Measurements from ENCODE around the gene ASIP. TPM values are rescaled to one million over a fixed set of nuclear protein-coding genes. Genes with fewer than 3 reads are reported as not detected.
"Not testable (repeated sequence)": the region's sequence is repeated elsewhere in the genome, so short reads cannot be mapped to it uniquely, and the experiment has no call there.

The ASIP gene
- polyA plus RNA-seq, 1 donor (not counting 4 experiments of a cell fraction or from before 2014, with no cell fraction given) = not detected

- FAIRE-seq (no peak), DNase-seq (ENCODE audit: low read depth, low spot score) (no peak)
- Histone ChIP-seq H3K9me1 (ENCODE audit: control insufficient read depth, extremely low read depth, insufficient read depth, low read length) (no peaks in the 10 kb centered on the region), H3K27ac (ENCODE audit: control insufficient read depth, insufficient read depth, low read length) (no peak overlapping the region), H4K20me1 (ENCODE audit: control insufficient read depth, extremely low read depth, insufficient read depth, low read length) (peaks cover 38% of the 10 kb centered on the region), H3K36me3 (ENCODE audit: control insufficient read depth in 2 of 2, extremely low read depth in 1 of 2, insufficient read depth in 2 of 2, low read length in 2 of 2) (peaks cover 58 to 65% of the 10 kb centered on the region in 2 experiments), H3K9ac (ENCODE audit: control insufficient read depth, extremely low read depth, insufficient read depth, low read length) (no peak overlapping the region), H3K79me2 (ENCODE audit: control insufficient read depth, insufficient read depth, low read length) (peaks cover 72% of the 10 kb centered on the region), H3K4me2 (ENCODE audit: control insufficient read depth, extremely low read depth, insufficient read depth, low read depth, low read length) (no peak overlapping the region), H3K27me3 (ENCODE audit: control insufficient read depth, extremely low read depth, insufficient read depth, low read length) (no peaks in the 10 kb centered on the region), H3K4me1 (ENCODE audit: control insufficient read depth, extremely low read depth, insufficient read depth, low read length) (peaks cover 4% of the 10 kb centered on the region), H3K4me3 (ENCODE audit: control insufficient read depth in 2 of 3, extremely low read depth in 1 of 3, insufficient read depth in 2 of 3, low read depth in 1 of 3, low read length in 3 of 3) (no peak overlapping the region), H3K9me3 (ENCODE audit: control insufficient read depth, low read depth, low read length) (no peaks in the 10 kb centered on the region), H2AFZ (ENCODE audit: control insufficient read depth, low read length) (no peak overlapping the region)
- dilution Hi-C loops (cut with MboI; ENCODE audit: extremely low pct_ligation_motif_present, low sequenced_read_pairs) = no loop called here
- TF ChIP-seq EZH2 (IDR thresholded peaks at IDR 0.05; ENCODE audit: low read length) (no peak), CTCF (optimal IDR thresholded peaks at IDR 0.05 in 1 of 3, IDR thresholded peaks at IDR 0.05 in 1 of 3, conservative IDR thresholded peaks at IDR 0.05 in 1 of 3; ENCODE audit: extremely low read depth in 1 of 3, insufficient read depth in 2 of 3, low read length in 3 of 3) (no peak)
These were observed 54.1 kb downstream of the ASIP start for GRCh38 chr20:34295284-34295683.

- H3K36me3 ChIP-seq (ENCODE audit: control insufficient read depth in 2 of 2, extremely low read depth in 1 of 2, insufficient read depth in 2 of 2, low read length in 2 of 2) = peaks cover 50 to 62% of the 10 kb centered on the region in 2 experiments
- H3K27me3 ChIP-seq (ENCODE audit: control insufficient read depth, extremely low read depth, insufficient read depth, low read length) = no peaks in the 10 kb centered on the region
- no peak overlapping the region for H3K9ac ChIP-seq (ENCODE audit: control insufficient read depth, extremely low read depth, insufficient read depth, low read length)
- H3K4me2 ChIP-seq (ENCODE audit: control insufficient read depth, extremely low read depth, insufficient read depth, low read depth, low read length) = no peak overlapping the region
- H3K9me1 ChIP-seq (ENCODE audit: control insufficient read depth, extremely low read depth, insufficient read depth, low read length) = no peaks in the 10 kb centered on the region
- FAIRE-seq (no peak), DNase-seq (ENCODE audit: low read depth, low spot score) (no peak)
- H4K20me1 ChIP-seq (ENCODE audit: control insufficient read depth, extremely low read depth, insufficient read depth, low read length) = peaks cover 46% of the 10 kb centered on the region
- peaks cover 16% of the 10 kb centered on the region for H3K4me1 ChIP-seq (ENCODE audit: control insufficient read depth, extremely low read depth, insufficient read depth, low read length)
- dilution Hi-C loops (cut with MboI; ENCODE audit: extremely low pct_ligation_motif_present, low sequenced_read_pairs) = no loop called here
- H2AFZ ChIP-seq (ENCODE audit: control insufficient read depth, low read length) = no peak overlapping the region
- H3K4me3 ChIP-seq (ENCODE audit: control insufficient read depth in 2 of 3, extremely low read depth in 1 of 3, insufficient read depth in 2 of 3, low read depth in 1 of 3, low read length in 3 of 3) = no peak overlapping the region
- TF ChIP-seq EZH2 (IDR thresholded peaks at IDR 0.05; ENCODE audit: low read length) = no peak
- no peak for TF ChIP-seq CTCF (optimal IDR thresholded peaks at IDR 0.05 in 1 of 3, IDR thresholded peaks at IDR 0.05 in 1 of 3, conservative IDR thresholded peaks at IDR 0.05 in 1 of 3; ENCODE audit: extremely low read depth in 1 of 3, insufficient read depth in 2 of 3, low read length in 3 of 3)
- peaks cover 81% of the 10 kb centered on the region for H3K79me2 ChIP-seq (ENCODE audit: control insufficient read depth, insufficient read depth, low read length)
- H3K9me3 ChIP-seq (ENCODE audit: control insufficient read depth, low read depth, low read length) = no peaks in the 10 kb centered on the region
- H3K27ac ChIP-seq (ENCODE audit: control insufficient read depth, insufficient read depth, low read length) = no peak overlapping the region
These were observed 55.2 kb downstream of the ASIP start for GRCh38 chr20:34296468-34296867.

GRCh38 chr20:34298294-34298784 is 57.1 kb downstream of the ASIP start:
- DNase-seq (ENCODE audit: low read depth, low spot score); H3K9me1 ChIP-seq (ENCODE audit: control insufficient read depth, extremely low read depth, insufficient read depth, low read length); H3K27me3 ChIP-seq (ENCODE audit: control insufficient read depth, extremely low read depth, insufficient read depth, low read length); H3K9me3 ChIP-seq (ENCODE audit: control insufficient read depth, low read depth, low read length); H3K4me2 ChIP-seq (ENCODE audit: control insufficient read depth, extremely low read depth, insufficient read depth, low read depth, low read length); FAIRE-seq; H3K9ac ChIP-seq (ENCODE audit: control insufficient read depth, extremely low read depth, insufficient read depth, low read length); H3K4me3 ChIP-seq (ENCODE audit: control insufficient read depth in 2 of 3, extremely low read depth in 1 of 3, insufficient read depth in 2 of 3, low read depth in 1 of 3, low read length in 3 of 3); dilution Hi-C loops (cut with MboI; ENCODE audit: extremely low pct_ligation_motif_present, low sequenced_read_pairs); H3K27ac ChIP-seq (ENCODE audit: control insufficient read depth, insufficient read depth, low read length); H2AFZ ChIP-seq (ENCODE audit: control insufficient read depth, low read length): not testable (repeated sequence)
- peaks cover 33 to 48% of the 10 kb centered on the region in 2 experiments for H3K36me3 ChIP-seq (ENCODE audit: control insufficient read depth in 2 of 2, extremely low read depth in 1 of 2, insufficient read depth in 2 of 2, low read length in 2 of 2)
- H3K79me2 ChIP-seq (ENCODE audit: control insufficient read depth, insufficient read depth, low read length) = peaks cover 90% of the 10 kb centered on the region
- H3K4me1 ChIP-seq (ENCODE audit: control insufficient read depth, extremely low read depth, insufficient read depth, low read length) = peaks cover 23% of the 10 kb centered on the region
- peaks cover 47% of the 10 kb centered on the region for H4K20me1 ChIP-seq (ENCODE audit: control insufficient read depth, extremely low read depth, insufficient read depth, low read length)

Data from keratinocyte (primary cell).